Measurements from ENCODE around the gene EML6. TPM values are rescaled to one million over a fixed set of nuclear protein-coding genes. Genes with fewer than 3 reads are reported as not detected.

Gene EML6
- polyA plus RNA-seq, 2 of the 4 experiments (the other 2 are of a cell fraction) = 1.4 to 1.5 TPM

DNA sequence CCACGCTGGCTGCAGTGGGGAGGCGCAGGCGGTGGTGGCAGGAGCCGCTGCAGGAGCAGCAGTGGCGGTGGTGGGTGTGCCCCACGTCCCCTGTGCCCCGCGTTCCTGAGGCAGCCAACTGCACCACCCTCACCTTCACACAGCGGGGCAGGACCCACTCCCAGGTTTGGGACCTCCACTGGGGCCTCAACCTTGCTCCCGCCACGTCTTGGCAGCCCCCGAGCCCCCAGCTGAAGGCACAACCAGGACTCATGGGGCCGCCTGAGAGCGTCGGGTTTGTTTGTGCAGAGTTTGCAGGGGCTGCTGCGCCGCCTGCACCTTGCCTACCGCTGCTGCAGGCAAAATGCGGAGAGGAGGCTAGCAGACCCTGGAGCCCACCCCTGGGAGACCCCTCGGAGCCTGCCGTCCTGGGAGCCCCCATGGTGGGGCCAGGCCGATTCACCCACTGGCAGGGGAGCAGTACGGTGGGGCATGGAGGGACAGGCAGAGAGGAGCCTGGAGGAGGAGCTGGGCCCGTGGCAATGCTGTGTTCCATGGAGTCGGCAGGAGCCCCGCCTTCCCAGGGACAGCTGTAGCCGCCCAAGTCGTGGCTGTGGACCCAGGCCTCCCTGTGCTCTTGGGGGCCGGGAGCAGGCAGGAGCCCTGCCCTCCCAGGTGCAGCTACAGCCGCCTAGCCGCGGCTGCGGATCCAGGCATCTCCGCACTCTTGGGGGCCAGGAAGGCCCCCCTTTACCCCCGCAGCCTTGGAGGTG lies 14.7 kb upstream of the EML6 start:
- Histone ChIP-seq H3K27ac (no peak overlapping the region), H3K9me3 (no peaks in the 10 kb centered on the region), H3K4me2 (no peak overlapping the region), H3K4me3 (no peak overlapping the region), H3K4me1 (no peaks in the 10 kb centered on the region)
- DNase-seq (ENCODE audit: low read depth in 1 of 2, low spot score in 1 of 2) (no peak), ATAC-seq (peak in 1 of 2 experiments; percentile 49; a peak in 3 of 6 replicates), FAIRE-seq (no peak)
- ChIA-PET POLR2A (no interaction called here), CTCF (interaction anchor here (0.6 to 8.5 kb wide), 5 partner anchors 185 to 1422 kb away, joined by 3 to 127 read pairs (median 11); no protein-coding TSS in a partner anchor)
- WGBS (ENCODE audit: missing lambda C conversion rate) = 71% methylated on average over 18 of the region's 35 CpGs
- TF ChIP-seq POLR2A (IDR thresholded peaks at IDR 0.05; ENCODE audit: low read length) (0 out of 2 replicates have a peak, but pooled peaks have one; percentile 2), CBX8 (IDR thresholded peaks at IDR 0.05) (no peak)

DNA sequence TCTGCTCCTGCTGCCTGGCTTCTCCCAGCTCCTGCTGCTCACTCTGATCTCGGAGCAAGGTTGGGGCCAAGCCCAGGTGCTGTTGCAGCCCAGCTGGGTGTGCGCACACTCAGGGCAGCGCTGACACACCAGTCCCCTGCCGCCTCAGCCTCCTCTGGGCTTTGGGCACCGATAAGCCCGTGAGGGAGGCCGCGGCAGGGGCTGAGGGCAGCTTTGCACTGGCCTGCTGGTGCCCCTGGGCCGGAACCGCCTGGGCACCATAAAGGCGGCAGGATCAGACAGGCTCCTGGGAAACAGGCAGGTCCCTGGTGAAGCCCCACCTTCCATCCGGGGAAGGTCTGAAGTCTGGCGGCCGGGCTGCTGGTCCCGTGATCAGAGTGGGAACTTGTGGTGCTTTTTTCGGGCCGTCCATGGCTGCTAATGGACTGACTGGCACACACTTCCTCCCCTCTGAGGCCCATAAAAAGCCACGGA lies 14.1 kb upstream of the EML6 start:
- ATAC-seq = peak in 1 of 2 experiments; percentile 16; a peak in 2 of 6 replicates
- Histone ChIP-seq H3K4me1 (no peaks in the 10 kb centered on the region), H3K4me3 (no peak overlapping the region), H3K27ac (no peak overlapping the region), H3K4me2 (no peak overlapping the region), H3K9me3 (no peaks in the 10 kb centered on the region)
- no peak for TF ChIP-seq ZFP36 (IDR thresholded peaks at IDR 0.05; ENCODE audit: borderline replicate concordance, partially characterized antibody)
- TF ChIP-seq, protein P1, sequence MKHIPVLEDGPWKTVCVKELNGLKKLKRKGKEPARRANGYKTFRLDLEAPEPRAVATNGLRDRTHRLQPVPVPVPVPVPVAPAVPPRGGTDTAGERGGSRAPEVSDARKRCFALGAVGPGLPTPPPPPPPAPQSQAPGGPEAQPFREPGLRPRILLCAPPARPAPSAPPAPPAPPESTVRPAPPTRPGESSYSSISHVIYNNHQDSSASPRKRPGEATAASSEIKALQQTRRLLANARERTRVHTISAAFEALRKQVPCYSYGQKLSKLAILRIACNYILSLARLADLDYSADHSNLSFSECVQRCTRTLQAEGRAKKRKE (CRISPR knock-in tag; IDR thresholded peaks at IDR 0.05; ENCODE audit: low read depth) = no peak
- FAIRE-seq = no peak
- no peak for DNase-seq (ENCODE audit: low read depth in 1 of 2, low spot score in 1 of 2)
- POLR2A ChIA-PET = interaction anchor here (2.0 kb wide), 1 partner anchor 14 kb away, joined by 6 read pairs; the partner anchor contains the start of gene EML6
- CTCF ChIA-PET = interaction anchor here (0.6 to 8.5 kb wide), 5 partner anchors 51 to 1421 kb away, joined by 3 to 127 read pairs (median 5); no protein-coding TSS in a partner anchor
- WGBS (ENCODE audit: missing lambda C conversion rate) = 78% methylated on average over 16 of the region's 18 CpGs

DNA sequence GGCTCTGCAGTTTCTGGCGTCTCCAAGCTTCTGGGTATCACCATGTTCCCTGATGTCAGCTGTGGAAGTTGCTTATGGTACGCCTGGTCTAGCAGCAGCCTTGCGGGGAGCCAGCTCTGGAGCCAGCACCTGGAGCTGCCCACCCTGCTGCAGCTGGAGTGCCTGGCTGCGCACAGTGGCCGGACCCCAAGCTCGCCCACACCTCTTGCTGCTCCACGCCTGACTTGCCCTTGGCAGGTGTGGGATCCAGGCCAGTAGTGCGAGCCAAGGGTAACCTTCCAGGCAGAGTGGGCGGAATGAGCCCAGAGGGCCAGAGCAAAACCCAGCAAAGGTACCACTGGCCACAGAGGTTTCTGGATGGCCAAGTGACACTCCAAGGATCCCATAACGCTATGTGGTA lies 13.2 kb upstream of the EML6 start:
- no peak for TF ChIP-seq HOXB13 (CRISPR knock-in tag; IDR thresholded peaks at IDR 0.05; ENCODE audit: low read depth)
- TF ChIP-seq RFX5 (IDR thresholded peaks at IDR 0.05) = no peak
- TF ChIP-seq TP53 (CRISPR knock-in tag; IDR thresholded peaks at IDR 0.05) = no peak
- TF ChIP-seq, protein P2, sequence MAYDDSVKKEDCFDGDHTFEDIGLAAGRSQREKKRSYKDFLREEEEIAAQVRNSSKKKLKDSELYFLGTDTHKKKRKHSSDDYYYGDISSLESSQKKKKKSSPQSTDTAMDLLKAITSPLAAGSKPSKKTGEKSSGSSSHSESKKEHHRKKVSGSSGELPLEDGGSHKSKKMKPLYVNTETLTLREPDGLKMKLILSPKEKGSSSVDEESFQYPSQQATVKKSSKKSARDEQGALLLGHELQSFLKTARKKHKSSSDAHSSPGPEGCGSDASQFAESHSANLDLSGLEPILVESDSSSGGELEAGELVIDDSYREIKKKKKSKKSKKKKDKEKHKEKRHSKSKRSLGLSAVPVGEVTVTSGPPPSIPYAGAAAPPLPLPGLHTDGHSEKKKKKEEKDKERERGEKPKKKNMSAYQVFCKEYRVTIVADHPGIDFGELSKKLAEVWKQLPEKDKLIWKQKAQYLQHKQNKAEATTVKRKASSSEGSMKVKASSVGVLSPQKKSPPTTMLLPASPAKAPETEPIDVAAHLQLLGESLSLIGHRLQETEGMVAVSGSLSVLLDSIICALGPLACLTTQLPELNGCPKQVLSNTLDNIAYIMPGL (CRISPR knock-in tag; IDR thresholded peaks at IDR 0.05; ENCODE audit: borderline replicate concordance) = no peak
- TF ChIP-seq, protein P3, sequence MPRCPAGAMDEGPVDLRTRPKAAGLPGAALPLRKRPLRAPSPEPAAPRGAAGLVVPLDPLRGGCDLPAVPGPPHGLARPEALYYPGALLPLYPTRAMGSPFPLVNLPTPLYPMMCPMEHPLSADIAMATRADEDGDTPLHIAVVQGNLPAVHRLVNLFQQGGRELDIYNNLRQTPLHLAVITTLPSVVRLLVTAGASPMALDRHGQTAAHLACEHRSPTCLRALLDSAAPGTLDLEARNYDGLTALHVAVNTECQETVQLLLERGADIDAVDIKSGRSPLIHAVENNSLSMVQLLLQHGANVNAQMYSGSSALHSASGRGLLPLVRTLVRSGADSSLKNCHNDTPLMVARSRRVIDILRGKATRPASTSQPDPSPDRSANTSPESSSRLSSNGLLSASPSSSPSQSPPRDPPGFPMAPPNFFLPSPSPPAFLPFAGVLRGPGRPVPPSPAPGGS (IDR thresholded peaks at IDR 0.05) = no peak
- TF ChIP-seq, protein P4, sequence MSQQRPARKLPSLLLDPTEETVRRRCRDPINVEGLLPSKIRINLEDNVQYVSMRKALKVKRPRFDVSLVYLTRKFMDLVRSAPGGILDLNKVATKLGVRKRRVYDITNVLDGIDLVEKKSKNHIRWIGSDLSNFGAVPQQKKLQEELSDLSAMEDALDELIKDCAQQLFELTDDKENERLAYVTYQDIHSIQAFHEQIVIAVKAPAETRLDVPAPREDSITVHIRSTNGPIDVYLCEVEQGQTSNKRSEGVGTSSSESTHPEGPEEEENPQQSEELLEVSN (IDR thresholded peaks at IDR 0.05; ENCODE audit: borderline replicate concordance, low read depth) = no peak
- TF ChIP-seq CHD4 (IDR thresholded peaks at IDR 0.05; ENCODE audit: borderline replicate concordance) = no peak
- TF ChIP-seq MAFK (IDR thresholded peaks at IDR 0.05; ENCODE audit: partially characterized antibody) = no peak
- no peak for TF ChIP-seq TFCP2L1 (CRISPR knock-in tag; IDR thresholded peaks at IDR 0.05)
- TF ChIP-seq ZC3H11A (IDR thresholded peaks at IDR 0.05) = no peak
- TF ChIP-seq POLR2AphosphoS2 (conservative IDR thresholded peaks at IDR 0.05; ENCODE audit: low read length) = no peak
- no peak for TF ChIP-seq KDM5A (IDR thresholded peaks at IDR 0.05)
- TF ChIP-seq ZFP36 (IDR thresholded peaks at IDR 0.05; ENCODE audit: borderline replicate concordance, partially characterized antibody) = no peak
- no peak for TF ChIP-seq EP300 (IDR thresholded peaks at IDR 0.05)
- ChIA-PET CTCF (interaction anchor here (1.0 to 1.6 kb wide), 3 partner anchors 52 to 603 kb away, joined by 3 to 5 read pairs (median 5); no protein-coding TSS in a partner anchor), POLR2A (interaction anchor here (2.0 kb wide), 1 partner anchor 13 kb away, joined by 6 read pairs; the partner anchor contains the start of gene EML6)
- no peak overlapping the region for H3K27ac ChIP-seq
- 80% methylated on average over 10 of the region's 10 CpGs for WGBS (ENCODE audit: missing lambda C conversion rate)
- no peaks in the 10 kb centered on the region for H3K9me3 ChIP-seq
- no peak overlapping the region for H3K4me2 ChIP-seq
- no peak overlapping the region for H3K4me3 ChIP-seq
- no peak for FAIRE-seq
- ATAC-seq = no peak
- no peak for DNase-seq (ENCODE audit: low read depth in 1 of 2, low spot score in 1 of 2)
- no peaks in the 10 kb centered on the region for H3K4me1 ChIP-seq

Measured in A549 (cell line).